Measurements from ENCODE around the gene PINK1.

The PINK1 gene

DNA sequence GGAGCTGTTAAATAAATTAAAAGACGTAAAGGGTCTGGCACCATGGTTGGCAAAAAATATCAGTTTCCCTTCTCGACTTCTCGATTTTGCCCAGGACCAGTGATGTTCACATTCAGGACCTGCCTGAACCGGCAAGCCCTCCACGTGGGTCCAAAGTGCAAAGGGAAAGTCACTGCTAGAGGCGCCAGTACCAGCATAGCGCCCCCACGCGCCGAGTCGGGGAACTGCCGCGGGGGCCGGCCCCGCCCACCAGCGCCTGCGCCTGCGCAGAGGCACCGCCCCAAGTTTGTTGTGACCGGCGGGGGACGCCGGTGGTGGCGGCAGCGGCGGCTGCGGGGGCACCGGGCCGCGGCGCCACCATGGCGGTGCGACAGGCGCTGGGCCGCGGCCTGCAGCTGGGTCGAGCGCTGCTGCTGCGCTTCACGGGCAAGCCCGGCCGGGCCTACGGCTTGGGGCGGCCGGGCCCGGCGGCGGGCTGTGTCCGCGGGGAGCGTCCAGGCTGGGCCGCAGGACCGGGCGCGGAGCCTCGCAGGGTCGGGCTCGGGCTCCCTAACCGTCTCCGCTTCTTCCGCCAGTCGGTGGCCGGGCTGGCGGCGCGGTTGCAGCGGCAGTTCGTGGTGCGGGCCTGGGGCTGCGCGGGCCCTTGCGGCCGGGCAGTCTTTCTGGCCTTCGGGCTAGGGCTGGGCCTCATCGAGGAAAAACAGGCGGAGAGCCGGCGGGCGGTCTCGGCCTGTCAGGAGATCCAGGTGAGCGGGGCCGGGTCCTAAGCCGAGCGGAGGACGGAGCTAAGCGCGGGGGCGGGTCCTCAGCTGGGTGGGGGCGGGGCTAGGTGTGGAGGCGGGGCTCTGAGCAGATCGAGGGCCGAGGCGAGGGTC is at the start of gene PINK1:
Gene PINK1 (plus strand): TSS at position 269 of the 875 bp plus-strand sequence. CDS start 91 bp downstream, at position 360.
- FAIRE-seq: no peak
- DNase-seq (ENCODE audit: insufficient read length, low spot score): peak; percentile 54
- peak; percentile 41; the same call in 1 of the 2 replicates for TF ChIP-seq POLR2A (IDR thresholded peaks at IDR 0.05; ENCODE audit: low read depth, low read length)

DNA sequence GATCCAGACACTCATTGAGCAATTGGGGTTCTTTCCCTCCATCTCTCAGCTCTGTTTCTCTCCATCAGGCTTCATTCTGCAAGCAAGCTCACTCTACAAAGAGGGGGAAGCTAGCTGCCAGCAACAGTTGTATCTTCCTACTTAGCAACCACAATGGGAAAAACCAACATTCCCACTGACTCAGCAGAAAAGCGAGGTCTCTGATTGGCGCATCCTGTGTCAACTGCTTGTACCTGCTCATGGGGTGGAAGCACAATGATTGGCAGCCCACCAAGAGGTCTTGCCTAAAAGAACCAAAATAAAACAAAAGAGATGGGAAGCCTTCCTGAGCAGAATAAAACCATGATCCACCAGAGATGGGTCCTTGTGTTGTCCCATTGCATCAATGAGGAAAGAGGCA is 48.4 kb upstream of the PINK1 start:
- FAIRE-seq: no peak

GRCh38 chr1:20586953-20587660 is 46.2 kb upstream of the PINK1 start:
- TF ChIP-seq POLR2A (IDR thresholded peaks at IDR 0.05; ENCODE audit: low read depth, low read length): no peak
- FAIRE-seq (no peak), DNase-seq (ENCODE audit: insufficient read length, low spot score) (no peak)

More for the DNA sequence above, 48.4 kb upstream of the PINK1 start:
- no peak for DNase-seq (ENCODE audit: insufficient read length, low spot score)
- no peak for TF ChIP-seq POLR2A (IDR thresholded peaks at IDR 0.05; ENCODE audit: low read depth, low read length)

DNA sequence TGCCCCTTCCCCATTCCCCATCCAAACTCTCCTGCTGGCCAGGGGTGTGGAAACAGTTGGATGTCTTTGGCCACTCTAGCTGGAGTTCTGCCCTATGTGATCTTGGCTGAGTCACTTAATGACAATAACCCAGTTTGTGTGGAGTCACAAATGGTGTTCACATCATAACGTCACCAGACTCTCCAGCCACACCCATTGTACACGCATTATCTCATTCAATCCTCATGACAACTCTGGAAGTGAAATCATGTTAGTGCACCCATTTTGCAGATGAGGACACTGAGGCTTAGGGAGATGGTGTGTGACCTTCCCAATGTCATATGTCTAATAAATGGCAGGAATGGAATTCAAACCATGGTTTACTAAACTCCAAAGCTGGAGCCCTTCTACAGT is 45.6 kb upstream of the PINK1 start:
- TF ChIP-seq POLR2A (IDR thresholded peaks at IDR 0.05; ENCODE audit: low read depth, low read length): no peak
- FAIRE-seq: peak; percentile 85
- no peak for DNase-seq (ENCODE audit: insufficient read length, low spot score)

- no peak for DNase-seq (ENCODE audit: insufficient read length, low spot score)
- no peak for FAIRE-seq
- no peak for TF ChIP-seq POLR2A (IDR thresholded peaks at IDR 0.05; ENCODE audit: low read depth, low read length)
Measured at GRCh38 chr1:20588634-20589225, 44.5 kb upstream of the PINK1 start, which contains the start of gene CDA. Gene CDA, plus strand, starts transcription at chr1:20589097. Its CDS starts 33 bp downstream, at chr1:20589130.

- FAIRE-seq (no peak), DNase-seq (ENCODE audit: insufficient read length, low spot score) (no peak)
- TF ChIP-seq POLR2A (IDR thresholded peaks at IDR 0.05; ENCODE audit: low read depth, low read length): no peak
Measured at GRCh38 chr1:20589331-20590278, 43.7 kb upstream of the PINK1 start.

- no peak for TF ChIP-seq POLR2A (IDR thresholded peaks at IDR 0.05; ENCODE audit: low read depth, low read length)
- DNase-seq (ENCODE audit: insufficient read length, low spot score): no peak
- no peak for FAIRE-seq
Measured at GRCh38 chr1:20590306-20590777, 42.9 kb upstream of the PINK1 start.

DNA sequence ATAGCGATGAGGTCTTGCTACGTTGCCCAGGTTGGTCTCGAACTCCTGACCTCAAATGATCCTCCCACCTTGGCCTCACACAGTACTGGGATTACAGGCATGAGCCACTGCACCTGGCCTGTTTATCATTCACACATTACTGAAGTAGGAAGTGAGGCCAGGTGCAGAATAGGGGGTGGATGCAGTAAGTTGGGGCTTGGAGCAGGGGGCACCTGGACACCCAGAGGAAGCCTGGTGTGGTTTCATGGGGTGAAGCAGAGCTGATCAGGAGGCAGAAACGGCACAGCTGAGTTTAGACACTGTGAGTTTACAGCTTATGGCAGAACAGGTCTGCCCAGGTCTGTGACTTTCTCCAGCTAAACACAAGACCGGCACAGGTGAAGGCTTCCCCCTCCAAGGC is 39.5 kb upstream of the PINK1 start:
- DNase-seq (ENCODE audit: insufficient read length, low spot score) (no peak), FAIRE-seq (no peak)
- no peak for TF ChIP-seq POLR2A (IDR thresholded peaks at IDR 0.05; ENCODE audit: low read depth, low read length)

DNA sequence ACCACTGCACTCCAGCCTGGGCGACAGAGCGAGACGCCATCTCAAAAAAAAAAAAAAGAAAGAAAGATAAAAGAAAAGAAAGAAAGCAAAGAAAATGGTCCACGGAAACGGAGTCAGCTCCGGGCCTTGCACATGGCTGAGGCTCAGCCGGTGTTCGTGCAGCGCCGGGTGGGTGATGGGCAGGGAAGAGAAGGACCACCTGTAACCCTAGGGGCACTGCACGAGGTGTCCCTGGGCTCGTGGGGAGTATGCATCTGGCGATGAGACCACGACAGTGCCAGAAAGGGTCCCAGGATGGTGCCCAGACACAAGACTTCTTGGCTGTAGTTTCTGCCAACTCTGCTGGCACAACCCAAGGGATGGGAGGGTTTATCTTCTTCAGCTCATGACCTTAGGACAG is 38.5 kb upstream of the PINK1 start:
- TF ChIP-seq POLR2A (IDR thresholded peaks at IDR 0.05; ENCODE audit: low read depth, low read length): no peak
- FAIRE-seq (no peak), DNase-seq (ENCODE audit: insufficient read length, low spot score) (no peak)

DNA sequence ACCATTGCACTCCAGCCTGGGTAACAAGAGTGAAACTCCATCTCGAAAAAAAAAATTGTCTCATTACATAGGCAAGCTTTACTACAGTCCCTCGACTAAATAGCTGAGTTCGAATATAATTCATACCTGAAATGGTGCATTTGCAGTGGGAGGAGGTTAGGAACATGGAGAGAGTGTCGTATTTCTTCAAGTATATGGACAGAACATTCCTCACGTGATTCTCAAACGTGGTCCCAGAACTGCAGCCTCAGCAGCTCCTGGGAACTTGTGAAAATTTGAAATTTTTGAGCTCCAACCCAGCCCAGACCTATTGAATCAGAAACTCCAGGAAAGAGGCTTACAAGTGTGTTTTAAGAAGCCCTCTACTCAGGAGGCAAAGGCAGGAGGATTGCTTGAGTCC is 37.2 kb upstream of the PINK1 start:
- no peak for TF ChIP-seq POLR2A (IDR thresholded peaks at IDR 0.05; ENCODE audit: low read depth, low read length)
- FAIRE-seq (no peak), DNase-seq (ENCODE audit: insufficient read length, low spot score) (no peak)

DNA sequence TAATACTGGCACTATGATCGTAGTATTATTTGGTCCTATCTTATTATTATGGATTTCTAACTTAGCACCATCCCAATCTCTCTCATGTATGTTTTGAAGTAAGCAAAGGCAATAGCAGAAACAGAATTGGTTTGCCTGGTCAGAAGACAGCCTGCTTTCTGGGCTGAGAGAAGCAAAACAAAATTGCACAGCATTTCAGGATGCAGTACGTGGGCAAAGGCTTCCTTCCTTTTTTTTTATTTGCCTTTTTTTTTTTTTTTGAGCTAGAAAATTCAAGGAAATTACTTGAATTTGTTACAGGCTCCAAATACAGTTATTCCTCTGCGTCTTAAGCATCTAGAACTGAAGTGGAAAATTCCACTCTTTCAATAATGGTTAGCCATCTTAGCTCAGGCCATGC is 35.6 kb upstream of the PINK1 start:
- TF ChIP-seq POLR2A (IDR thresholded peaks at IDR 0.05; ENCODE audit: low read depth, low read length): no peak
- FAIRE-seq (no peak), DNase-seq (ENCODE audit: insufficient read length, low spot score) (no peak)

DNA sequence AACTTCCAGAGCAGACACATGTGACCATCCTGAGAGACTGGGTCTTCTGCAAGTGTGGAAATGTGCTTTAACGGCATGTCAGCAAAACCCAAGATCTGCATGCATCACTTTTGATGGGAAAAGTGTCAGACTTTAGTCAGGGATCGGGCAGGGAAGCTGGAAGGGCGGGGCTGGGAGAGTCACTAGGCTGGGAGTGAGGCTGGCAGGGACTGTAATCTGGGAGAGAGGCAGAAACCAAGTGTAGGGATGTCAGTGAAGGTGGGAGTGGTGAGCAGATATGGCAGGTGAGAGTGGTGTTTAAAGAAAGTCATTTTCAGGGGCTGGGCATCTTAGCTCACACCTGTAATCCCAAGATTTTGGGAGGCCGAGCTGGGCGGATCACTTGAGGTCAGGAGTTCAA is 33.1 kb upstream of the PINK1 start:
- DNase-seq (ENCODE audit: insufficient read length, low spot score) (no peak), FAIRE-seq (no peak)
- no peak for TF ChIP-seq POLR2A (IDR thresholded peaks at IDR 0.05; ENCODE audit: low read depth, low read length)

All from H54 (cell line).